ENCODE results near the gene UBE2U.
"Not testable (repeated sequence)": the region's sequence is repeated elsewhere in the genome, so short reads cannot be mapped to it uniquely, and the experiment has no call there.

The UBE2U gene

GRCh38 chr1:64242895-64243756 is 39.7 kb downstream of the UBE2U start:
- DNase-seq, result no peak

GRCh38 chr1:64243757-64244080 is 40.3 kb downstream of the UBE2U start:
- DNase-seq, result no peak

GRCh38 chr1:64245495-64245894 is 42.1 kb downstream of the UBE2U start:
- no peak for DNase-seq

- DNase-seq, result peak; percentile 5
Observed at GRCh38 chr1:64246294-64246917, 43.0 kb downstream of the UBE2U start.

- no peak for DNase-seq
Observed at GRCh38 chr1:64248065-64248464, 44.6 kb downstream of the UBE2U start.

GRCh38 chr1:64250472-64250871 is 47.0 kb downstream of the UBE2U start:
- not testable (repeated sequence) for DNase-seq

GRCh38 chr1:64251971-64252370 is 48.5 kb downstream of the UBE2U start:
- DNase-seq, result no peak

GRCh38 chr1:64257233-64257632 is 53.8 kb downstream of the UBE2U start:
- DNase-seq, result not testable (repeated sequence)

- DNase-seq, result not testable (repeated sequence)
Observed at GRCh38 chr1:64258444-64258843, 55.0 kb downstream of the UBE2U start.

- no peak for DNase-seq
Observed at GRCh38 chr1:64263335-64263734, 59.9 kb downstream of the UBE2U start.

- no peak for DNase-seq
Observed at GRCh38 chr1:64263856-64264255, 60.4 kb downstream of the UBE2U start.

- no peak for DNase-seq
Observed at GRCh38 chr1:64265141-64265540, 61.7 kb downstream of the UBE2U start.

GRCh38 chr1:64266991-64267390 is 63.6 kb downstream of the UBE2U start:
- DNase-seq, result no peak

GRCh38 chr1:64268653-64269557 is 65.5 kb downstream of the UBE2U start:
- DNase-seq, result peak; percentile 42

- no peak for DNase-seq
Observed at GRCh38 chr1:64269558-64269884, 66.1 kb downstream of the UBE2U start.

- DNase-seq, result no peak
Observed at GRCh38 chr1:64280001-64280400, 76.6 kb downstream of the UBE2U start.

- DNase-seq, result no peak
Observed at GRCh38 chr1:64282351-64282750, 78.9 kb downstream of the UBE2U start.

- DNase-seq, result no peak
Observed at GRCh38 chr1:64287071-64287470, 83.6 kb downstream of the UBE2U start.

GRCh38 chr1:64290420-64290819 is 87.0 kb downstream of the UBE2U start:
- DNase-seq, result no peak

- no peak for DNase-seq
Observed at GRCh38 chr1:64291931-64292330, 88.5 kb downstream of the UBE2U start.

GRCh38 chr1:64292399-64292798 is 89.0 kb downstream of the UBE2U start:
- no peak for DNase-seq

GRCh38 chr1:64293820-64294219 is 90.4 kb downstream of the UBE2U start:
- DNase-seq, result no peak

- no peak for DNase-seq
Observed at GRCh38 chr1:64295136-64295535, 91.7 kb downstream of the UBE2U start.

- no peak for DNase-seq
Observed at GRCh38 chr1:64295561-64295960, 92.1 kb downstream of the UBE2U start.
